Omental fat pad (tissue), 4 donors: Measurements from ENCODE around the gene PDE4D. TPM values are rescaled to one million over a fixed set of nuclear protein-coding genes. Genes with fewer than 3 reads are reported as not detected.

Source experiments
- ATAC-seq: fragments of 150-250 bp; one replicate; pipeline ENCODE4 v1.9.1; 2016; ENCODE audit warnings: mild to moderate bottlenecking, moderate library complexity; ENCODE audit not compliant: low FRiP score
- DNase-seq: peaks from one replicate; pipeline ENCODE4 v3.0.0-alpha.2; 2019; ENCODE audit warnings: low spot score
- total RNA-seq, 4 donors: library from RNA; depleted of rRNA; stranded (reverse); fragments of >200 nt; gene quantifications; one replicate each; pipeline ENCODE4 v1.1.0, GENCODE V29; 2016
- TF ChIP-seq, protein P1 (sequence below), 3 donors: fragments of 450-650 bp; IDR thresholded peaks; one replicate each; pipeline ENCODE4 v1.5.1; 2016 to 2017; ENCODE audit warnings: antibody characterized with exemption in 3 of 3, mild to moderate bottlenecking in 3 of 3, moderate library complexity in 2 of 3

Gene PDE4D
- total RNA-seq, 4 donors from 2014 or later: 32.5 to 94.8 (median 43.2) TPM

DNA sequence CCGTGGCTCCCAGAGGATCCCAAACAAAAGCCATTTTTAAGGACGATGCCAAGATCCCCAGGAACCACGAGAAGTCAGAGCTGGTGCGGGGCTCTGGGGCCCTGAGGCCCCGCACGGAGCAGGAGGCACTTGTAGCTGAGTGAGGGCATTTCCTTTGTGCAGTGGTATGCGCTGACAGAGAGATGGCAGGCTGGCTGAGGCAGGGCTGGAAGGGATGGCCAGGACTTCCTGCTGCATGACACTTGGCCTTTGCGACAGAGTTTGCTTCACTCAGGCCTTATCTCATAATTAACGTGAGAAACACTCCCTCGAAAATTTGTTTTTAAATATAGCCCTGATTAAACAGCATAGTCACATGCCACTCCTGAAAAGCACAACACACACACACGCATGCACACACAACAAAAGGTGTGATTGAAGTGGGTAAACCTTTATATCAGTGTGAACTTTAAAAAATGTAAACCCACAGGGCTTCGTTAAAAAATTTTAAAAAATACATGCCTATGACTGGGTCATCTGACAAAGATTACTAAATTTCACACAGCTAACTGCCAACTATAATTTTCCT, 536.6 kb downstream of the PDE4D start:
- no peak for ATAC-seq
- TF ChIP-seq, protein P1, sequence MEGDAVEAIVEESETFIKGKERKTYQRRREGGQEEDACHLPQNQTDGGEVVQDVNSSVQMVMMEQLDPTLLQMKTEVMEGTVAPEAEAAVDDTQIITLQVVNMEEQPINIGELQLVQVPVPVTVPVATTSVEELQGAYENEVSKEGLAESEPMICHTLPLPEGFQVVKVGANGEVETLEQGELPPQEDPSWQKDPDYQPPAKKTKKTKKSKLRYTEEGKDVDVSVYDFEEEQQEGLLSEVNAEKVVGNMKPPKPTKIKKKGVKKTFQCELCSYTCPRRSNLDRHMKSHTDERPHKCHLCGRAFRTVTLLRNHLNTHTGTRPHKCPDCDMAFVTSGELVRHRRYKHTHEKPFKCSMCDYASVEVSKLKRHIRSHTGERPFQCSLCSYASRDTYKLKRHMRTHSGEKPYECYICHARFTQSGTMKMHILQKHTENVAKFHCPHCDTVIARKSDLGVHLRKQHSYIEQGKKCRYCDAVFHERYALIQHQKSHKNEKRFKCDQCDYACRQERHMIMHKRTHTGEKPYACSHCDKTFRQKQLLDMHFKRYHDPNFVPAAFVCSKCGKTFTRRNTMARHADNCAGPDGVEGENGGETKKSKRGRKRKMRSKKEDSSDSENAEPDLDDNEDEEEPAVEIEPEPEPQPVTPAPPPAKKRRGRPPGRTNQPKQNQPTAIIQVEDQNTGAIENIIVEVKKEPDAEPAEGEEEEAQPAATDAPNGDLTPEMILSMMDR (IDR thresholded peaks at IDR 0.05): no peak
- no peak for DNase-seq

DNA sequence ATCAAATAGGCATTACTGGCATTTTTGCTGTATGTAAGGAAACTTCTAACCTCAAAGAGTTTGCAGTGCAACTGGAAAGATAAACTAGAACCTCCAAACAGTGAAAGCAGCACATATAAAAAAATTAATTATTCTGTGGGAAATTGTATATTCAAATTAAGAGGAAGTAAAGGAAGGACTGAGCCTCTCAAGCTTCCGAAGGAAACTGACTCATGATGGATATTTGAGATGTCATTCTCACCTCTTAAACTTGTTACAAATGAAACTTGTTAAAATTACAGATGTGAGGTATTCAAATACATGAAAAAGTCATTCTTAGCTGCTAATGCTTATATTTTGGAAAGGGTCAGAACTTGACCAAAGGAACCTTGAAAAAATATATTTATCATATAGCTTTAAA, 538.7 kb downstream of the PDE4D start:
- TF ChIP-seq, protein P1 (IDR thresholded peaks at IDR 0.05): no peak
- DNase-seq: no peak
- no peak for ATAC-seq

DNA sequence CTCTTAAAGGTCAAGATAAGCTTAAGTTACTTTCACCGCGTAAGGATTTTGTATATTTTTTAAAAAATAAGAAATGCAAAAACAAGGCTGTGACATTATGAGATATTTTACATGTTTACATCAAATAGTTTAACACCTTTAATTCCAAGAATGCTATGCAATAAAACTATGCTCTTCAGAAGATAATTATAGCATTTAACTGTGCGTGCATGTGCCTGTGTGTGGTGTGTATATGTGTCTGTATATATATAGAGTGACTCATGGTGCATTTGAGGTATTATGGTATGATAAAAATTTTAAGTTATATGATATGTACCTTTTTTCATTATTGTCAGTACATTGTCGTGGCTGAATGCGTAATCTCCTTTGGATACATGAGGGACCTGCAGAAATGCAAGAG, 539.3 kb downstream of the PDE4D start:
- DNase-seq (no peak), ATAC-seq (no peak)
- TF ChIP-seq, protein P1 (IDR thresholded peaks at IDR 0.05): no peak

- TF ChIP-seq, protein P1 (IDR thresholded peaks at IDR 0.05): no peak
- no peak for DNase-seq
- ATAC-seq: peak; percentile 41
Measured at GRCh38 chr5:59351076-59351794, 542.3 kb downstream of the PDE4D start.

- ATAC-seq (no peak), DNase-seq (no peak)
- TF ChIP-seq, protein P1 (IDR thresholded peaks at IDR 0.05): no peak
Measured at GRCh38 chr5:59348189-59348588, 545.3 kb downstream of the PDE4D start.

DNA sequence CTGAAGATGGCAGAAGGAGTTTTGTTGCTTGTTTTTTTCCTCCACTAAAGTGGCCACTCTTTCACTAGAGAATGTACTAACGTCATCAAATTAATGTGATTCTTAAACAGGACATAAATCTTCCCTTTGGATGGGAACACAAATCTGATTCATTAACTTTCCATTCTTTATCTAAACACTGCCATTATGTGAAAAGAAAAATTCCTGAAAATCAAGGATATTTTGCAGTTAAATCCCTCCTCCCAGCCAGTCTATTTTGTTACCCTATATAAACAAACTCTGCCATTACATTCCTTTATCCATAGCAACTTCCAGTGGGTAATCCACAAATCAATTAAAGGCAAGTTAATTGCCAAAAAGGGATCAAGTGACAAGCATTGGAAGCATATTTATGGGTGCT, 546.5 kb downstream of the PDE4D start:
- ATAC-seq (no peak), DNase-seq (no peak)
- TF ChIP-seq, protein P1 (IDR thresholded peaks at IDR 0.05): no peak

DNA sequence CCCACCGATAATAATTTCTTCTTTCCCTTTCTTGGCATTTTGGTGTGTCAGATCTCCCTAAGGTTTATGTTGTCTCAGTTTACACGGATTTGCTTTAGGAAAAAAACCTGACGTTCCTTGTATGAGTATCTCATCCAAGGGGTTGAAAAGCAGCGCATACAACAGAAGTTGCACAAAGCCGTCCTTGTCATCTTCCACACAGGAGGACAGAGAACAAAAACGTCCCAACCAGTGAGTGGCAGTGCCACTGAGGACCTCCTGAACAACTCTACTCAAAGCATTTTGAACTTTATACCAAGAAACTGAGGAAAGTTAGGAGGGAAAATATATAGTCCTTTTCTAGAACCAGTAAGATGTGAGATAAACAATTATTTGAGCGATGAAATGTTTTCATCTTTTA, 547.0 kb downstream of the PDE4D start:
- DNase-seq: no peak
- TF ChIP-seq, protein P1 (IDR thresholded peaks at IDR 0.05): no peak
- no peak for ATAC-seq
